Measurements from ENCODE around the gene ELP5.

The ELP5 gene

GRCh38 chr17:7258731-7259554, 6.9 kb downstream of the ELP5 start:
- no peak for DNase-seq

GRCh38 chr17:7259555-7259889, 7.5 kb downstream of the ELP5 start:
- no peak for DNase-seq

- DNase-seq: no peak
Observed at GRCh38 chr17:7260151-7260550, 8.1 kb downstream of the ELP5 start.

GRCh38 chr17:7260651-7261378, 8.8 kb downstream of the ELP5 start:
- DNase-seq: no peak

GRCh38 chr17:7261379-7262191, 9.6 kb downstream of the ELP5 start:
- no peak for DNase-seq

GRCh38 chr17:7262192-7262934, 10.3 kb downstream of the ELP5 start, which contains the start of gene CLDN7:
TSS of gene CLDN7 (minus strand) at chr17:7262478. CDS start at chr17:7262043, 435 bp downstream.
- no peak for DNase-seq

GRCh38 chr17:7262935-7263800, 11.2 kb downstream of the ELP5 start:
- no peak for DNase-seq

- no peak for DNase-seq
Observed at GRCh38 chr17:7263801-7264078, 11.7 kb downstream of the ELP5 start.

- no peak for DNase-seq
Observed at GRCh38 chr17:7266784-7267183, 14.8 kb downstream of the ELP5 start.

GRCh38 chr17:7279448-7279847, 27.4 kb downstream of the ELP5 start:
- no peak for DNase-seq

- peak; percentile 5 for DNase-seq
Observed at GRCh38 chr17:7280519-7281073, 28.6 kb downstream of the ELP5 start.

GRCh38 chr17:7281074-7281952, 29.3 kb downstream of the ELP5 start, which contains the start of gene SLC2A4:
TSS of gene SLC2A4 (plus strand) at chr17:7281718. CDS start at chr17:7281935, 217 bp downstream.
- peak; percentile 36 for DNase-seq

- no peak for DNase-seq
Observed at GRCh38 chr17:7281953-7282751, 30.1 kb downstream of the ELP5 start.

GRCh38 chr17:7282752-7283321, 30.8 kb downstream of the ELP5 start:
- no peak for DNase-seq

- no peak for DNase-seq
Observed at GRCh38 chr17:7283471-7284216, 31.6 kb downstream of the ELP5 start.

GRCh38 chr17:7284911-7285310, 32.9 kb downstream of the ELP5 start:
- DNase-seq: no peak

- no peak for DNase-seq
Observed at GRCh38 chr17:7285679-7286078, 33.7 kb downstream of the ELP5 start.

GRCh38 chr17:7289256-7290032, 37.4 kb downstream of the ELP5 start:
- no peak for DNase-seq
